ENCODE results near the gene DEPP1. TPM values are rescaled to one million over a fixed set of nuclear protein-coding genes. Genes with fewer than 3 reads are reported as not detected.

DEPP1 gene
- total RNA-seq, 2 experiments from 2014 or later = 0.34 to 0.40 TPM

GRCh38 chr10:44974628-44975430 is 3.8 kb downstream of the DEPP1 start:
- ChIA-PET CTCF (interaction anchor here (0.9 to 2.3 kb wide), 6 partner anchors 14 to 42 kb away, joined by 3 to 28 read pairs (median 4); no protein-coding TSS in a partner anchor), POLR2A (interaction anchor here (0.5 kb wide), 1 partner anchor 18 kb away, joined by 3 read pairs; no protein-coding TSS in a partner anchor)
- Mint-ChIP-seq H3K27ac (no peak overlapping the region), H3K4me1 (ENCODE audit: low read depth) (peaks cover 2% of the 10 kb centered on the region), H3K36me3 (no peaks in the 10 kb centered on the region), H3K9me3 (no peaks in the 10 kb centered on the region), H3K27me3 (no peaks in the 10 kb centered on the region), H3K4me3 (peak overlapping the region; percentile 68)
- DNase-seq = peak; percentile 74
- intact Hi-C loops (cut with micrococcal nuclease) = loop anchor here (1.0 kb wide), 3 partner anchors 16 to 43 kb away; partner anchors contain the start of genes RASSF4 and ZNF22

- Mint-ChIP-seq H3K9me3 (no peaks in the 10 kb centered on the region), H3K4me3 (peak overlapping the region; percentile 68), H3K27me3 (no peaks in the 10 kb centered on the region), H3K27ac (no peak overlapping the region), H3K36me3 (no peaks in the 10 kb centered on the region), H3K4me1 (ENCODE audit: low read depth) (peaks cover 2% of the 10 kb centered on the region)
- intact Hi-C loops (cut with micrococcal nuclease) = loop anchor here (1.0 kb wide), 2 partner anchors 15 to 42 kb away; partner anchors contain the start of gene RASSF4
- ChIA-PET POLR2A (no interaction called here), CTCF (interaction anchor here (0.9 to 2.3 kb wide), 3 partner anchors 13 to 42 kb away, joined by 3 to 28 read pairs (median 3); no protein-coding TSS in a partner anchor)
- DNase-seq = no peak
Measured at GRCh38 chr10:44974082-44974627, 4.5 kb downstream of the DEPP1 start.

DNA sequence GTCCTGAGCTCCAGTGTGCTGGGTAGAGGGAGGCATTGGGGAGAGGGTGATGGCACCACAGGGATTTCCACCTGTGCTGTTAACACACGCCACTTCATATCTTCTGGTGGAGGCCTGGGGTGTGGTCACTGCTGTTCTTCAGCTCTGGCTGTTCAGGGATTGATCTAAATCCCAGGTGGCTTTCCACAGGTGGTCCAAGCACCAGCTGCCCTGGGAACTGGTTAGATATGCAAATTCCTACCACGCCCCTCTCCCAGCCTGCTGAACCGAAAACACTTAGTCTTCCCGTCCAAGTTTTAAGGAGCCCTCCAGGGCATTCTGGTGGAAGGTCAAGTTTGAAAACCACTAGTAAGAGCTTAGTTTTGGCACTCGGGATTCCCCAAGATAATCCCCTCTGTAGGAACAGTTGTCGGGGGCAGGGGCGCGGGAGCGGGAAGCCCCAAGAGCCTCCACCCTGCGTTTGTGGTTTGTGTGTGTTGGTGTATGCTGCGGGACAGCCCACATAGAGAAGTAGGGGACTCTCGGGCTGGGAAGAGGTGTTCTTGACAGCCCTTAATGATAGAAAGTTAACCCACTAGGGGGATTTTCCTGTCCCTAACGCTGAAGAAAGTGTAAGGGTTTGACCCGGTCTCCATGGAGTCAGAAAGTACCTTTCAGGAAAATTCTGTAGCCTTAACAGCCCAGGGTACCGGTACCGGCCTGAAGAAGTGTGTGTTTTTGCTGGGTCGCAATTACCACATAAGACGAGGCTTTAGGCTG is 5.1 kb downstream of the DEPP1 start:
- Mint-ChIP-seq H3K36me3 (no peaks in the 10 kb centered on the region), H3K9me3 (no peaks in the 10 kb centered on the region), H3K4me3 (no peak overlapping the region), H3K27me3 (no peaks in the 10 kb centered on the region), H3K4me1 (ENCODE audit: low read depth) (peaks cover 9% of the 10 kb centered on the region), H3K27ac (no peak overlapping the region)
- ChIA-PET POLR2A (no interaction called here), CTCF (interaction anchor here (0.9 to 2.3 kb wide), 3 partner anchors 12 to 41 kb away, joined by 3 to 28 read pairs (median 3); no protein-coding TSS in a partner anchor)
- intact Hi-C loops (cut with micrococcal nuclease) = loop anchor here (1.0 kb wide), 2 partner anchors 14 to 41 kb away; partner anchors contain the start of gene RASSF4
- no peak for DNase-seq

DNA sequence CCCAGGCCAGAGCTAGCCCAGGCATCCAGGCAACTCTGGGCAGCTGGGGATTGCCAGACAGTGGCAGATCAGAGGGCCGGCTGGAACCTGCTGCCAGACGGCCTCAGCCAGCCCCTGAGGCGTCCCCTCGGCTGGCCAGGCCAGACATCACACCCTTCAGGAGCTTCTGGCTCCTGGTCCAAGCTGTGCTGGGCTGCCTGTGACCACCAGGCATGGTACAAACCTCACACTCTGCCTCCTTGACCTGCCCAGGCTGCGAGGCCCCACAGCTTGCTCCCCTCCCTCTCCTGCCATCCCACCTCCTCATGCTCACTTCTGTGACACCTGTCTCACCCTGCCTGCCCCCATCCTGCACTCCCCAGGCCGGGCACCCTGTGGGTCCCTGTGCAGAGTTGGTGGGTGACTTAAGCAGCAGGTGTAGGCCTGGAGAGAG is 5.7 kb downstream of the DEPP1 start:
- Mint-ChIP-seq H3K36me3 (no peaks in the 10 kb centered on the region), H3K4me3 (no peak overlapping the region), H3K27me3 (no peaks in the 10 kb centered on the region), H3K27ac (no peak overlapping the region), H3K9me3 (no peaks in the 10 kb centered on the region), H3K4me1 (ENCODE audit: low read depth) (peaks cover 15% of the 10 kb centered on the region)
- intact Hi-C loops (cut with micrococcal nuclease) = no loop called here
- ChIA-PET POLR2A (no interaction called here), CTCF (interaction anchor here (2.3 kb wide), 1 partner anchor 40 kb away, joined by 28 read pairs; no protein-coding TSS in a partner anchor)
- DNase-seq = no peak

GRCh38 chr10:44971935-44972757 is 6.5 kb downstream of the DEPP1 start:
- H3K9me3 Mint-ChIP-seq = no peaks in the 10 kb centered on the region
- no peaks in the 10 kb centered on the region for H3K36me3 Mint-ChIP-seq
- H3K27ac Mint-ChIP-seq = no peak overlapping the region
- ChIA-PET POLR2A (no interaction called here), CTCF (no interaction called here)
- intact Hi-C loops (cut with micrococcal nuclease) = no loop called here
- DNase-seq = no peak
- H3K4me3 Mint-ChIP-seq = no peak overlapping the region
- peaks cover 17% of the 10 kb centered on the region for H3K4me1 Mint-ChIP-seq (ENCODE audit: low read depth)
- H3K27me3 Mint-ChIP-seq = no peaks in the 10 kb centered on the region

GRCh38 chr10:44971434-44971833 is 7.2 kb downstream of the DEPP1 start:
- POLR2A ChIA-PET = no interaction called here
- Mint-ChIP-seq H3K9me3 (no peaks in the 10 kb centered on the region), H3K36me3 (no peaks in the 10 kb centered on the region), H3K4me1 (ENCODE audit: low read depth) (peaks cover 18% of the 10 kb centered on the region), H3K4me3 (no peak overlapping the region), H3K27ac (no peak overlapping the region), H3K27me3 (no peaks in the 10 kb centered on the region)
- no peak for DNase-seq
- CTCF ChIA-PET = no interaction called here
- intact Hi-C loops (cut with micrococcal nuclease) = no loop called here

GRCh38 chr10:44970812-44971395 is 7.7 kb downstream of the DEPP1 start:
- POLR2A ChIA-PET = no interaction called here
- DNase-seq = no peak
- Mint-ChIP-seq H3K27me3 (no peaks in the 10 kb centered on the region), H3K9me3 (no peaks in the 10 kb centered on the region), H3K36me3 (no peaks in the 10 kb centered on the region), H3K4me1 (ENCODE audit: low read depth) (peaks cover 23% of the 10 kb centered on the region), H3K4me3 (no peak overlapping the region), H3K27ac (no peak overlapping the region)
- CTCF ChIA-PET = interaction anchor here (3.9 kb wide), 1 partner anchor 38 kb away, joined by 22 read pairs; no protein-coding TSS in a partner anchor
- intact Hi-C loops (cut with micrococcal nuclease) = no loop called here

DNA sequence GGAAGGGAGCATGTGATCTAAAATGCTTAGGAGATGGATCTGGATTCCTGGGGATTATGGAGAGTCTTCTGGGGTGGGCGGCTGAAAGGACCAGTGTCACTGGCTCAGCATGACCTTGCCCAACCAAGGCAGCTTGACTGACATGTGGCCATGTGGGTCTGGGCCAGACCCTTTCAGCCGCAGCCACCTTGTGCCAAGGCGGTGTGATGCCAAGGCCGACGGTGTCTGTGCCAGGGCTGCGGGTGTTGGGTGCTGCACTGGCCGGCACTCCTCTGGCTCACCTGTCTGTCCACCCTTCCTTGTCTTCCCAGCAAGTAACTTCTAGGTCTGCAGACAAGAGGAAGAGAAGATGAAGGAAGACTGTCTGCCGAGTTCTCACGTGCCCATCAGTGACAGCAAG is 8.8 kb downstream of the DEPP1 start:
- no peak overlapping the region for H3K27ac Mint-ChIP-seq
- H3K9me3 Mint-ChIP-seq = no peaks in the 10 kb centered on the region
- H3K4me1 Mint-ChIP-seq (ENCODE audit: low read depth) = peaks cover 25% of the 10 kb centered on the region
- ChIA-PET CTCF (interaction anchor here (3.9 kb wide), 1 partner anchor 37 kb away, joined by 22 read pairs; no protein-coding TSS in a partner anchor), POLR2A (no interaction called here)
- no peak for DNase-seq
- H3K36me3 Mint-ChIP-seq = no peaks in the 10 kb centered on the region
- no peak overlapping the region for H3K4me3 Mint-ChIP-seq
- H3K27me3 Mint-ChIP-seq = no peaks in the 10 kb centered on the region
- intact Hi-C loops (cut with micrococcal nuclease) = no loop called here

DNA sequence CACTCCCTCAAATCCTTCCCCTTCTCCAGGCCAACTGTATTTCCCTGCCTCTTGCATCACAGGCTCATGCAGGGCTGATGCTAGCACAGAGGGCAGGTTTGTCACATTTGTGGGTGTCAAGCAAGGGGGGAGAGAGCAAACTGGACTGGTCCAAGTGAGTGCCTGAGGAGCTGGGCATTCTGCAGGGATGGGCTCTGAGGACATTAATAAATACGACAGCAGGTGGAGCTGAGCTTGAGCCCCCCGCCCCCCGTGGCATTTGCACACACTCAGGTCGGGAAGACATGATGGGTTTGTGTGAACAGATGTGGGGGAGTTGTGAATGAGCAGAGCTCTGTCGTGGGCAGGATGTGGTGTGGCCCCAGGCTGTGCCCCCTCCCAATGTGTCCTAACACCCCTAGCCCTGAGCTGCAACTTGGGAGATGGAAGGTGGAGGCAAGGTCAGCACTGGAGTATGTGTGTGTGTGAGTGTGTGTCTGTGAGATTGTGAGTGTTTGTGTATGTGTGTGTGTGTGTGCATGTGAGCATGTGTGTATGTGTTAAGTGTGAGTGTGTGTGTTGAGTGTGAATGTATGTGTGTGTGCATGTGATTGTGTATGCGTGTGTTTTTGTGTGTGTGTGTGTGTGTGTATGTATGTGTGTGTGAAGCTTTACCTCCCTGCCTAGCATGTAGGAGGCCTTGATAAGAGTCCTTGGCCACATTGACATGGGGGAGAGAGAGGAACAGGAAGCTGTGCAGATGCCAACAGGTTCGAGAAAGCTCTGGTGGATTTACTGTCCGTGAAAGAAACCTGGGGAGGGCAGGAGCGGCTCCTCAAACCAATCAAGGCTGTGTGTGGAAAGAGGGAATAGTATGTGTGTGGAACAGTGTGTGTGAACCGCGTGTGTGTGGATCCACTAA is 9.9 kb downstream of the DEPP1 start:
- Mint-ChIP-seq H3K4me3 (no peak overlapping the region), H3K36me3 (no peaks in the 10 kb centered on the region), H3K4me1 (ENCODE audit: low read depth) (peaks cover 25% of the 10 kb centered on the region), H3K27me3 (no peaks in the 10 kb centered on the region), H3K27ac (no peak overlapping the region), H3K9me3 (no peaks in the 10 kb centered on the region)
- POLR2A ChIA-PET = interaction anchor here (0.6 kb wide), 1 partner anchor 606 kb away, joined by 7 read pairs; no protein-coding TSS in a partner anchor
- CTCF ChIA-PET = interaction anchor here (1.2 to 3.9 kb wide), 2 partner anchors 21 to 36 kb away, joined by 3 to 22 read pairs; no protein-coding TSS in a partner anchor
- intact Hi-C loops (cut with micrococcal nuclease) = no loop called here
- peak; percentile 29 for DNase-seq

GRCh38 chr10:44968091-44968490 is 10.5 kb downstream of the DEPP1 start:
- Mint-ChIP-seq H3K36me3 (no peaks in the 10 kb centered on the region), H3K27ac (no peak overlapping the region), H3K4me1 (ENCODE audit: low read depth) (peaks cover 25% of the 10 kb centered on the region), H3K27me3 (no peaks in the 10 kb centered on the region), H3K9me3 (no peaks in the 10 kb centered on the region), H3K4me3 (no peak overlapping the region)
- ChIA-PET CTCF (interaction anchor here (1.2 to 3.9 kb wide), 2 partner anchors 21 to 36 kb away, joined by 3 to 22 read pairs; no protein-coding TSS in a partner anchor), POLR2A (no interaction called here)
- intact Hi-C loops (cut with micrococcal nuclease) = no loop called here
- DNase-seq = no peak
